HT-29 (cell line): ENCODE measurements around the gene PFKFB3. TPM values are rescaled to one million over a fixed set of nuclear protein-coding genes. Genes with fewer than 3 reads are reported as not detected.
A peak's percentile ranks its signal among the peaks of the same experiment; 100 is the strongest.
"Not testable (repeated sequence)": the region's sequence is repeated elsewhere in the genome, so short reads cannot be mapped to it uniquely, and the experiment has no call there.

ENCODE experiments used
- DNase-seq: peaks from one replicate; pipeline ENCODE4 v3.0.0-alpha.2; 2015; ENCODE audit warnings: low spot score
- total RNA-seq: library from RNA; depleted of rRNA; stranded (reverse); fragments of >200 nt; shearing (Covaris generic); gene quantifications from 2 replicates; pipeline ENCODE4 v1.2.3, GENCODE V29; 2014

Gene PFKFB3
- total RNA-seq, 1 experiment from 2014 or later = 15.2 TPM

- no peak for DNase-seq
Measured at GRCh38 chr10:6236349-6237198, 33.8 kb downstream of the PFKFB3 start.

- no peak for DNase-seq
Measured at GRCh38 chr10:6237199-6237530, 34.4 kb downstream of the PFKFB3 start.

- not testable (repeated sequence) for DNase-seq
Measured at GRCh38 chr10:6238587-6239212, 36.0 kb downstream of the PFKFB3 start.

- DNase-seq = peak; percentile 62
Measured at GRCh38 chr10:6239213-6239991, 36.7 kb downstream of the PFKFB3 start.

GRCh38 chr10:6240254-6240653, 37.5 kb downstream of the PFKFB3 start:
- DNase-seq = no peak

- no peak for DNase-seq
Measured at GRCh38 chr10:6242089-6242488, 39.4 kb downstream of the PFKFB3 start.

GRCh38 chr10:6244510-6244909, 41.8 kb downstream of the PFKFB3 start:
- DNase-seq = no peak

- no peak for DNase-seq
Measured at GRCh38 chr10:6247041-6247712, 44.4 kb downstream of the PFKFB3 start.

- DNase-seq = not testable (repeated sequence)
Measured at GRCh38 chr10:6248908-6249307, 46.2 kb downstream of the PFKFB3 start.

- DNase-seq = no peak
Measured at GRCh38 chr10:6249698-6250097, 47.0 kb downstream of the PFKFB3 start.

- DNase-seq = no peak
Measured at GRCh38 chr10:6250745-6251144, 48.0 kb downstream of the PFKFB3 start.

GRCh38 chr10:6254201-6254600, 51.5 kb downstream of the PFKFB3 start:
- DNase-seq = no peak

- DNase-seq = no peak
Measured at GRCh38 chr10:6255548-6256061, 52.9 kb downstream of the PFKFB3 start.

- DNase-seq = no peak
Measured at GRCh38 chr10:6256439-6256838, 53.7 kb downstream of the PFKFB3 start.

GRCh38 chr10:6259153-6259552, 56.4 kb downstream of the PFKFB3 start:
- no peak for DNase-seq

GRCh38 chr10:6260843-6261242, 58.1 kb downstream of the PFKFB3 start:
- no peak for DNase-seq

GRCh38 chr10:6267941-6268340, 65.2 kb downstream of the PFKFB3 start:
- no peak for DNase-seq

GRCh38 chr10:6269432-6269831, 66.7 kb downstream of the PFKFB3 start:
- no peak for DNase-seq

- no peak for DNase-seq
Measured at GRCh38 chr10:6269953-6270867, 67.5 kb downstream of the PFKFB3 start.

GRCh38 chr10:6270951-6271350, 68.2 kb downstream of the PFKFB3 start:
- DNase-seq = no peak

- DNase-seq = no peak
Measured at GRCh38 chr10:6271663-6272062, 68.9 kb downstream of the PFKFB3 start.
